GM23338 (cell line): ENCODE measurements around the gene MAIP1.

Experiments used
- CREB1 ChIP-seq: fragments of 250-450 bp; sonication (Bioruptor Pico); IDR thresholded peaks from 2 replicates; pipeline ENCODE4 v1.5.0; 2020; ENCODE audit warnings: low read depth, mild to moderate bottlenecking, moderate library complexity
- CTCF ChIP-seq, 2 experiments: fragments of 200-600 bp in 1 of 2; sonication (generic) in 1 of 2; conservative IDR thresholded peaks; 2 replicates each; pipeline versions ENCODE4 v1.5.1 to v1.6.1; 2016 to 2017; ENCODE audit warnings: antibody characterized with exemption in 2 of 2, low read depth in 2 of 2, mild to moderate bottlenecking in 2 of 2, moderate library complexity in 1 of 2
- EZH2 ChIP-seq: fragments of 200-600 bp; sonication (generic); IDR thresholded peaks from one replicate; pipeline ENCODE4 v1.8.0; 2017; ENCODE audit warnings: antibody characterized with exemption, mild to moderate bottlenecking, low read depth; ENCODE audit not compliant: unreplicated experiment
- EZH2phosphoT487 ChIP-seq: fragments of 200-600 bp; sonication (generic); IDR thresholded peaks from one replicate; pipeline ENCODE4 v1.8.1; 2018; ENCODE audit warnings: antibody characterized with exemption; ENCODE audit not compliant: unreplicated experiment
- POLR2AphosphoS5 ChIP-seq: IDR thresholded peaks from 2 replicates; pipeline ENCODE4 v1.6.1; 2016; ENCODE audit warnings: antibody characterized with exemption, low read depth

- TF ChIP-seq CTCF (conservative IDR thresholded peaks at IDR 0.05; ENCODE audit: low read depth in 2 of 2) = no peak
- TF ChIP-seq POLR2AphosphoS5 = no peak
- TF ChIP-seq CREB1 (CRISPR knock-in tag) = no peak
- no peak for TF ChIP-seq EZH2phosphoT487
- TF ChIP-seq EZH2 = no peak
These were observed 39.0 kb downstream of the MAIP1 start for GRCh38 chr2:199994371-199994770.
